Measurements from ENCODE around the gene RASGRF1. TPM values are rescaled to one million over a fixed set of nuclear protein-coding genes. Genes with fewer than 3 reads are reported as not detected.

The RASGRF1 gene
- total RNA-seq, 5 donors from 2014 or later (not counting 1 experiment from before 2014, with no cell fraction given): 0.09 to 0.49 (median 0.22) TPM; not detected in 2

- Histone ChIP-seq H3K4me3 (ENCODE audit: control insufficient read depth in 1 of 2, extremely low read depth in 1 of 2, low read length in 1 of 2) (no peak overlapping the region), H3K27ac (ENCODE audit: low read length) (no peak overlapping the region), H3K27me3 (replicated peaks in 1 of 2; ENCODE audit: control insufficient read depth in 2 of 2, extremely low read depth in 1 of 2, insufficient read depth in 2 of 2, low read length in 1 of 2) (no peaks in the 10 kb centered on the region), H3K9me3 (no peaks in the 10 kb centered on the region), H3K36me3 (ENCODE audit: control insufficient read depth in 2 of 2, extremely low read depth in 1 of 2, insufficient read depth in 1 of 2, low read length in 1 of 2) (peaks cover 23 to 52% of the 10 kb centered on the region in 2 donors), H3K4me1 (ENCODE audit: control insufficient read depth in 1 of 2, extremely low read depth in 1 of 2, insufficient read depth in 2 of 2, low read length in 2 of 2) (no peaks in the 10 kb centered on the region)
- H3K9me3 Mint-ChIP-seq: no peaks in the 10 kb centered on the region
- DNase-seq (no peak), ATAC-seq (replicated peaks in 1 of 4) (no peak)
- peaks cover 31% of the 10 kb centered on the region for H3K36me3 Mint-ChIP-seq
- POLR2A ChIA-PET: no interaction called here
- peaks cover 0 to 5% (median 2%) of the 10 kb centered on the region in 3 donors for H3K4me1 Mint-ChIP-seq
- H3K4me3 Mint-ChIP-seq: no peak overlapping the region
- WGBS (ENCODE audit: insufficient coverage): no CpG with 5 or more reads among the region's 7 CpGs
- CTCF ChIA-PET: no interaction called here
- no peaks in the 10 kb centered on the region for H3K27me3 Mint-ChIP-seq
- H3K27ac Mint-ChIP-seq: no peak overlapping the region
These were observed 167.6 kb downstream of the RASGRF1 start for GRCh38 chr15:78923015-78923414.

- no peak overlapping the region for H3K4me3 ChIP-seq (ENCODE audit: control insufficient read depth in 1 of 2, extremely low read depth in 1 of 2, low read length in 1 of 2)
- no peaks in the 10 kb centered on the region for H3K27me3 ChIP-seq (replicated peaks in 1 of 2; ENCODE audit: control insufficient read depth in 2 of 2, extremely low read depth in 1 of 2, insufficient read depth in 2 of 2, low read length in 1 of 2)
- ATAC-seq (replicated peaks in 1 of 4): peak in 1 of 4 experiments; percentile 30
- 97% methylated on average over 3 of the region's 7 CpGs for WGBS (ENCODE audit: insufficient coverage)
- H3K36me3 Mint-ChIP-seq: peaks cover 33% of the 10 kb centered on the region
- H3K36me3 ChIP-seq (ENCODE audit: control insufficient read depth in 2 of 2, extremely low read depth in 1 of 2, insufficient read depth in 1 of 2, low read length in 1 of 2): peaks cover 23 to 55% of the 10 kb centered on the region in 2 donors
- no peaks in the 10 kb centered on the region for H3K9me3 ChIP-seq
- H3K27me3 Mint-ChIP-seq: no peaks in the 10 kb centered on the region
- no peaks in the 10 kb centered on the region for H3K4me1 ChIP-seq (ENCODE audit: control insufficient read depth in 1 of 2, extremely low read depth in 1 of 2, insufficient read depth in 2 of 2, low read length in 2 of 2)
- ChIA-PET POLR2A (no interaction called here), CTCF (interaction anchor here in 1 of 2 donors (0.6 kb wide), 1 partner anchor 85 kb away, joined by 3 read pairs; no protein-coding TSS in a partner anchor)
- no peak overlapping the region for H3K4me3 Mint-ChIP-seq
- peaks cover 0 to 2% (median under 1%) of the 10 kb centered on the region in 3 donors for H3K4me1 Mint-ChIP-seq
- DNase-seq: no peak
- H3K9me3 Mint-ChIP-seq: no peaks in the 10 kb centered on the region
- H3K27ac Mint-ChIP-seq: no peak overlapping the region
- H3K27ac ChIP-seq (ENCODE audit: low read length): no peak overlapping the region
These were observed 168.1 kb downstream of the RASGRF1 start for GRCh38 chr15:78922527-78922926.

GRCh38 chr15:78921940-78922339 is 168.6 kb downstream of the RASGRF1 start:
- H3K9me3 Mint-ChIP-seq: no peaks in the 10 kb centered on the region
- WGBS (ENCODE audit: insufficient coverage): 98% methylated on average over 7 of the region's 14 CpGs
- no peak overlapping the region for H3K4me3 Mint-ChIP-seq
- H3K36me3 ChIP-seq (ENCODE audit: control insufficient read depth in 2 of 2, extremely low read depth in 1 of 2, insufficient read depth in 1 of 2, low read length in 1 of 2): peaks cover 23 to 55% of the 10 kb centered on the region in 2 donors
- DNase-seq: no peak
- H3K27ac ChIP-seq (ENCODE audit: low read length): no peak overlapping the region
- H3K27me3 Mint-ChIP-seq: no peaks in the 10 kb centered on the region
- no peaks in the 10 kb centered on the region for H3K27me3 ChIP-seq (replicated peaks in 1 of 2; ENCODE audit: control insufficient read depth in 2 of 2, extremely low read depth in 1 of 2, insufficient read depth in 2 of 2, low read length in 1 of 2)
- no peak overlapping the region for H3K4me3 ChIP-seq (ENCODE audit: control insufficient read depth in 1 of 2, extremely low read depth in 1 of 2, low read length in 1 of 2)
- no peaks in the 10 kb centered on the region for H3K4me1 ChIP-seq (ENCODE audit: control insufficient read depth in 1 of 2, extremely low read depth in 1 of 2, insufficient read depth in 2 of 2, low read length in 2 of 2)
- H3K9me3 ChIP-seq: no peaks in the 10 kb centered on the region
- peaks cover 32% of the 10 kb centered on the region for H3K36me3 Mint-ChIP-seq
- ATAC-seq (replicated peaks in 1 of 4): no peak
- no peak overlapping the region for H3K27ac Mint-ChIP-seq
- H3K4me1 Mint-ChIP-seq: peaks cover 0 to 3% (median 2%) of the 10 kb centered on the region in 3 donors
- POLR2A ChIA-PET: no interaction called here
- CTCF ChIA-PET: interaction anchor here in 1 of 2 donors (0.6 kb wide), 1 partner anchor 86 kb away, joined by 3 read pairs; no protein-coding TSS in a partner anchor

GRCh38 chr15:78921517-78921916 is 169.1 kb downstream of the RASGRF1 start:
- Histone ChIP-seq H3K27ac (ENCODE audit: low read length) (no peak overlapping the region), H3K9me3 (no peaks in the 10 kb centered on the region), H3K4me3 (ENCODE audit: control insufficient read depth in 1 of 2, extremely low read depth in 1 of 2, low read length in 1 of 2) (no peak overlapping the region), H3K27me3 (replicated peaks in 1 of 2; ENCODE audit: control insufficient read depth in 2 of 2, extremely low read depth in 1 of 2, insufficient read depth in 2 of 2, low read length in 1 of 2) (no peaks in the 10 kb centered on the region), H3K4me1 (ENCODE audit: control insufficient read depth in 1 of 2, extremely low read depth in 1 of 2, insufficient read depth in 2 of 2, low read length in 2 of 2) (no peaks in the 10 kb centered on the region), H3K36me3 (ENCODE audit: control insufficient read depth in 2 of 2, extremely low read depth in 1 of 2, insufficient read depth in 1 of 2, low read length in 1 of 2) (peaks cover 23 to 55% of the 10 kb centered on the region in 2 donors)
- Mint-ChIP-seq H3K4me1 (peaks cover 0 to 6% (median 5%) of the 10 kb centered on the region in 3 donors), H3K36me3 (peaks cover 32% of the 10 kb centered on the region), H3K4me3 (no peak overlapping the region), H3K27me3 (no peaks in the 10 kb centered on the region), H3K9me3 (no peaks in the 10 kb centered on the region), H3K27ac (no peak overlapping the region)
- CTCF ChIA-PET: no interaction called here
- POLR2A ChIA-PET: no interaction called here
- DNase-seq (no peak), ATAC-seq (replicated peaks in 1 of 4) (no peak)
- 79% methylated on average over 6 of the region's 6 CpGs for WGBS (ENCODE audit: insufficient coverage)

GRCh38 chr15:78917888-78918287 is 172.7 kb downstream of the RASGRF1 start:
- no peak overlapping the region for H3K27ac Mint-ChIP-seq

GRCh38 chr15:78916088-78916487 is 174.5 kb downstream of the RASGRF1 start:
- Histone ChIP-seq H3K27me3 (replicated peaks in 1 of 2; ENCODE audit: control insufficient read depth in 2 of 2, extremely low read depth in 1 of 2, insufficient read depth in 2 of 2, low read length in 1 of 2) (no peaks in the 10 kb centered on the region), H3K4me1 (ENCODE audit: control insufficient read depth in 1 of 2, extremely low read depth in 1 of 2, insufficient read depth in 2 of 2, low read length in 2 of 2) (no peaks in the 10 kb centered on the region), H3K27ac (ENCODE audit: low read length) (no peak overlapping the region), H3K4me3 (ENCODE audit: control insufficient read depth in 1 of 2, extremely low read depth in 1 of 2, low read length in 1 of 2) (no peak overlapping the region), H3K36me3 (ENCODE audit: control insufficient read depth in 2 of 2, extremely low read depth in 1 of 2, insufficient read depth in 1 of 2, low read length in 1 of 2) (peaks cover 15 to 46% of the 10 kb centered on the region in 2 donors), H3K9me3 (no peaks in the 10 kb centered on the region)
- Mint-ChIP-seq H3K4me3 (no peak overlapping the region), H3K4me1 (peaks cover 5 to 9% (median 8%) of the 10 kb centered on the region in 3 donors), H3K27ac (no peak overlapping the region), H3K27me3 (no peaks in the 10 kb centered on the region), H3K36me3 (peaks cover 38% of the 10 kb centered on the region), H3K9me3 (no peaks in the 10 kb centered on the region)
- POLR2A ChIA-PET: no interaction called here
- WGBS (ENCODE audit: insufficient coverage): no CpG with 5 or more reads among the region's 4 CpGs
- DNase-seq (no peak), ATAC-seq (replicated peaks in 1 of 4) (no peak)
- CTCF ChIA-PET: no interaction called here

More at GRCh38 chr15:78917888-78918287, 172.7 kb downstream of the RASGRF1 start:
- Histone ChIP-seq H3K27me3 (replicated peaks in 1 of 2; ENCODE audit: control insufficient read depth in 2 of 2, extremely low read depth in 1 of 2, insufficient read depth in 2 of 2, low read length in 1 of 2) (no peaks in the 10 kb centered on the region), H3K27ac (ENCODE audit: low read length) (no peak overlapping the region), H3K4me3 (ENCODE audit: control insufficient read depth in 1 of 2, extremely low read depth in 1 of 2, low read length in 1 of 2) (no peak overlapping the region), H3K4me1 (ENCODE audit: control insufficient read depth in 1 of 2, extremely low read depth in 1 of 2, insufficient read depth in 2 of 2, low read length in 2 of 2) (no peaks in the 10 kb centered on the region), H3K36me3 (ENCODE audit: control insufficient read depth in 2 of 2, extremely low read depth in 1 of 2, insufficient read depth in 1 of 2, low read length in 1 of 2) (peaks cover 18 to 54% of the 10 kb centered on the region in 2 donors), H3K9me3 (no peaks in the 10 kb centered on the region)
- Mint-ChIP-seq H3K9me3 (no peaks in the 10 kb centered on the region), H3K4me3 (no peak overlapping the region), H3K4me1 (peaks cover 2 to 8% (median 5%) of the 10 kb centered on the region in 3 donors), H3K27me3 (no peaks in the 10 kb centered on the region), H3K36me3 (peaks cover 33% of the 10 kb centered on the region)
- CTCF ChIA-PET: no interaction called here
- no peak for DNase-seq
- ATAC-seq (replicated peaks in 1 of 4): no peak
- 86% methylated on average over 1 of the region's 4 CpGs for WGBS (ENCODE audit: insufficient coverage)
- POLR2A ChIA-PET: no interaction called here
